Right hindlimb (tissue), 1 donor: ENCODE measurements around the gene SERPINA3.

Experiments
- DNase-seq: peaks from one replicate; pipeline ENCODE4 v3.0.0-alpha.2; 2018

SERPINA3 gene

GRCh38 chr14:94613720-94614644 lies 1.8 kb downstream of the SERPINA3 start:
- DNase-seq = no peak

DNA sequence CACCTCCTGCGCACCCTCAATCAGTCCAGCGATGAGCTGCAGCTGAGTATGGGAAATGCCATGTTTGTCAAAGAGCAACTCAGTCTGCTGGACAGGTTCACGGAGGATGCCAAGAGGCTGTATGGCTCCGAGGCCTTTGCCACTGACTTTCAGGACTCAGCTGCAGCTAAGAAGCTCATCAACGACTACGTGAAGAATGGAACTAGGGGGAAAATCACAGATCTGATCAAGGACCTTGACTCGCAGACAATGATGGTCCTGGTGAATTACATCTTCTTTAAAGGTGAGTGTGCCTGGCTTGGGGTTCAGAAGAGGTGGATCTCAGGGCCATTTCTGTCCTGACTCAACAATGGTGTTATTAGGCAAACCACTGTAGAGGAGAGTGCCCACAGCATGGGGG lies 2.6 kb downstream of the SERPINA3 start:
- DNase-seq = no peak

DNA sequence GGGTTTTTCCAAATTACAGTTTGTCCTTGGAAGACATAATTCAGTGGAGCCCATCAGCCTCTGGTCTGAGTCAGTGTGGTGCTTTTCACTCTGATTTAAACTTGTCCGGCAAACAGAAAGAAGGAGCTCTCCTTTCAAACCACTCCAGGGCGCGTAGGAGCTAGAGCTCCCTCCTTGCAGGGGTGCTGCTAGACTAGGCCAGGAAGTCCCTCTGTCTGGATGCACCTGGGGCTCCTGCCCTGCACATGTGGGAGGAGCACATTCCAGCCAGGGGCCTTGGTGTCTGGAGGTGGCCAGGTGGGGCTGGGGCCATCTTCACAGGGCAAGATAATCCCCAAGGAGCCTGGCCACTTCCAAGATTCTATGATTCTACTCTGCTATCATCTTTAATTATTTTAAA lies 3.1 kb downstream of the SERPINA3 start:
- no peak for DNase-seq

- no peak for DNase-seq
Measured at GRCh38 chr14:94615823-94616570, 3.8 kb downstream of the SERPINA3 start.

DNA sequence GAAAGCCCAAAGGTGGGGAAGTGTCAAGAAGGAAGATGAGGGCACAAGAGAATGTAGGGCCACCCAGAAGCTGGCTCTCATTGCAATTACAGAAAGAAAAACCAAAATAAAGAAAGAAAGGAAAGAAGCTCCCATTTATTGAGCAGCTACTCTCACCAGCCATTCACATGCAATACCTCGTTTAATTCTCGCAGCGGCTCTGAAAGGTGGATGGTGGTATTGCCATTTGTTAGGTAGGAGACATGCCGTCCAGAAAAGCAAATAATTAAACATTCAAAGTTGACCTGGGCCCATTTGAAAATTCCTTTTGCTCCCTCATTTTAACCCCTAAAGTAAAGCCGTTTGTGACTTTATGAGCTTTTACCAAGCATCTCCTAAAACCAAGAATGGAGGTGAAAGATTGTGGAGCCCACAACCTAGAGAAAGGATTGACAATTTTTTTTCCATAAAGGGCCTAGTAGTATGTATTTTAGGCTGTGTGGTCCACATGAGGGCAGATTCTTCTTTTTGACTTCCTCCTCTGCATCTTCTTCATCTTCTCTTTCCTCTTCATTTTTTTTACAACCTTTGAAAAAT lies 5.3 kb downstream of the SERPINA3 start:
- no peak for DNase-seq

DNA sequence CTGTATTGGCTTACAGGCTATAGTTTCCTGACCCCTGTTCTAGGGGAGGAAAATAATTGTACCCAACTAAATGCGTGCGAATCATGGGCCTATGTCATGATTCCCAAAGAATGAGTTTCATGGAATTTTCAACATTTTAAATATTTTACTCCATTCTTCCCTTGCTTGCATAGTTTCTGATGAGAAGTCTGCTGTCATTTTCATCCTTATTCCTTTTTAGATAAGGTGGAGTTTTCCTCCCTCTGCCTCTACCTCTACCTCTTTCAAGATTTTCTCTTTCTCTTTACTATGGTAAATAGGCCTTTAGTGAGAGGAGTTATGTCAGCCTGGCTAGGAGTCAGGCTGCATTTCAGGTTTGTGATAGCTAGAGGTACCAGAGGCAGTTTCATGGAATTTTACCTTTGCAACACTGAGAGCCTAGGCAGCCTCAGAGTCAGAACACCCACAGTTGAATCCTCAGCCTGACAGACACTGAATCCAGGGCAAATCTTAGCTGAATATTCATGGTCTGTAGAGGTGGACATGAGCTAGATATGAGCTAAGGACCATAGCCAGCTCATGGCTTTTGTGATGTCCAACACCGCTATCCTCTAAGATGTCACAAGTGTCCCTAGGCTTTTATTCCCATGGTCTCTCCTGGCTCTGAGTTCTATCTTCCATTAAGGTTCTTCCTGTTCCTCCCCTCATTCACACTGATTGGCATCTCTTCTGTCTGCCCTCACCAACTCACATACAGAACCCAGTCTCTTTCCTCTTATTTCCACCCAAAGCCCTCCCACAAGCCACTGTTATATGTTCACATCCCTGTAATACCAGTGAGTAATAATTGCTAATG lies 6.0 kb downstream of the SERPINA3 start:
- no peak for DNase-seq

- no peak for DNase-seq
Measured at GRCh38 chr14:94619297-94619696, 7.1 kb downstream of the SERPINA3 start.

- DNase-seq = no peak
Measured at GRCh38 chr14:94620597-94620996, 8.4 kb downstream of the SERPINA3 start.

DNA sequence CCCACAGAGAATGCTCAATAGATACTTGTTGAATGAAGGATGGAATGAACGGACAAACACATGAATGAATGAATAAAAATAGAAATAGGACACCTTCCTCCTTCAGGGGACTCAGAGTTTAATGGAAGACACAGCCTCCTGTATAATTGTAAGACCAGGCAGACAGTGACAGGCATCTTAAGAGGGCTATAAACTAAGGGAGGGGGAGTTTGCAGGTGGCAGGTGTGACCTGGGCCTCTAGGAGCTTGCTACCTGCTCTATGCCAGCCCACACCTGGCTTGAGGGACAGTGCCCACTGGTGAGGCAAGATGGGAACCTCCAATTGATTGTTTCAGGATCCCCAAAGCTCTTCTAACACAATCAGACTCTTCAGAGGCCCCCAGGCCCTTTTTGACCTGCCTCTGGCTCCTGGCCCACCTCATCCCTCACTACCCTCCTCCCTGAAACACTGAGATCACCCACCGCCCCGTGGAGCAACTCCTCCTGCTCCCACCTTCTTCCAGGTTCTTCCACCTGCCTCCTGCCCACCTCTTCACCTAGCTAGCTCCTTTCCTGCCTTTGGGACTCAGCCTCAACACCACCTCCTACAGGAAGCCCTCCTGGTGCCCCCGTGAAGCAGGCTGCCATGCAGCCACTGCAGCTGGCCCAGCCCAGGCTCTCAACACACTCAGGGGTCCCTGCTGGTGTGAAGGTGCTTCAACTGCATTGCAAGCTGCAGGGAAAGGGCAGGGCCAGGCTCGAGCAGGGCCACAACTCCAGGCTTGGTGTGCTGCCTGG lies 9.4 kb downstream of the SERPINA3 start:
- DNase-seq = no peak

DNA sequence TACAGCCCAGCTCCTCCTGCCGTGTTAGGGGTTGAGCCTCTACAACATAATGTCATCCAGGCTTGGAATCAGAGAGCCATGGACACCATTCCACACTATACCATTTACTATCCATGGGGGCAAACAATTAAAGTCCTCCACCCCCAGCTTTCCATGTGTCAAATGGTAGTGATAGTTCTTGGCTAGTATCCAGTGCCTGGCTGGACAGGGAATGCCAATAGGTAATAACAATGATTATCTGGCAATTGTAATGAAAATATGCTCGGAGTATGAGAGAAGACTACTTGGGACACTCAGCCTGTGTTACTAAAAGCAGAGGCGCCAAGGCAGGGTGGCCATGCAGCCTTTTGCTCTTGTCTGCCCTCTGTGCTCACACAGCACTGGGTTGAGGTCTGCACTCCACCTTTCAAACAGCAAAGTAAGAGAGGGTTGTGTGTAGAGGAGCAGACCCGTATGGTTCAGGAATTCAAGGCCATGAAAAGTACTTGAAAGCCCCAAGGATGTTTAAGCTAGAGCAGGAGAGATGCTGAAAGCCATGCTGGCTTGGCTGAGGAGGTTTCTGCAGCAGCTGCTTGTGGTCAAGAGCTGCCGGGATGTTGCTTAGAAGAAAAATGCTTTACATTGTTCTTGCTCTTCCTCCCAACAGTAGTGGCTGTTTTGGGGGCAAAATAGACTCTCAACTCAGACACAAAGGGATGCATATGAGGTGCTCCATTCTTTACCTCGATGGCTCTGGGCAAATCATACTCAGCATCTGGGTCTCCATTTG lies 10.6 kb downstream of the SERPINA3 start:
- no peak for DNase-seq

- DNase-seq = no peak
Measured at GRCh38 chr14:94623422-94623809, 11.2 kb downstream of the SERPINA3 start.

GRCh38 chr14:94623856-94624499 lies 11.8 kb downstream of the SERPINA3 start:
- no peak for DNase-seq

DNA sequence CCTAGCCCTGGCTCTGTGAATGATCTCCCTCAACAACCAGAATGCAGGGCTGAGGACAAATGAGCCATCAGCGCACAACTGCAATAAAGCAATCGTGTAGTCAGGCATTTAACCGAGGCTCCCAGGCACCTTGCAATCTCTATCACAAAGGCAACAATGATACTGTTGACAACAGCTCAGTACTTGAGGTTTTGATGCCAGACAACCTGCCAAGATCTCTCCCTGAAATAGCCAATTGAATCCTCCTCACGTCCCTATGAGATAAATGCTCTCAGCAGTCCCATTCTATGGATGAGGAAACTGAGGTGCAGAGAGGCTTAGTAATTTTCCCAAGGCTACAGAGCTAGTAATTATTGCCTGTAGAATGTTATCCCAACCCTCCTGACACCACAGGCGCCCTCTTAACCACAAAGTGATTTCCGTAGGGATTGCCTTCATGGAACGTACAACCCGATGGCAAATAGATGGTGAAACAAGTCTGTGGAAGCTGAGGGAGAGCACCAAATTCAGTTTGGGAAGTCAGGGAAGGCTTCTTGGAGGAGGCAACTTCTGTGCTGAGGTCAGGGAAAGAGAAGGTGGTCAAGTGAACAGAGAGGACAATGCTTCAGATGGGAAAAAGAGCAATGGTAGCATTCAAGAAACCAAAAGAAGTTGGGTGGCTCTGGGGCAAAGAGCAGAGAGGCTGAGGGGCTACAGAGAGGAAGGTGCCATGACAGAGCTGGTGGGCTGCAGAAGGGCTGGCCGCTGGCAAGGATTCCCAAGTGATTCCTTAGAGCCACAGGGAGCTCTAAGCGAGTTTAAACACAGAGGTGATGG lies 12.6 kb downstream of the SERPINA3 start:
- no peak for DNase-seq

DNA sequence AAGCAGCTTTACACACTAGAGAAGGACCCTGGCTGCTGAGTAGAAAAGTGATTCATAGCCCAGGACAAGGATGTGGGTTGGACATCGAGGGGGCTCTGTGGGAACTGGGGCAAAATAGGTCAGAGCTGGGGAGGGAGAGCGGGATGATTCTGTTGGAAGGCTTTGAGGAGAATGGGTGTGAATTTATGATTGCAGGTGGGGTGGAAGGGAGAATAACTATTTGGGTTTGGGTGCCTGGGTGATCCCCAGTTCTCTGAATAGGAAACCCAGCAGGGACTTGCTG lies 13.1 kb downstream of the SERPINA3 start:
- DNase-seq = no peak

DNA sequence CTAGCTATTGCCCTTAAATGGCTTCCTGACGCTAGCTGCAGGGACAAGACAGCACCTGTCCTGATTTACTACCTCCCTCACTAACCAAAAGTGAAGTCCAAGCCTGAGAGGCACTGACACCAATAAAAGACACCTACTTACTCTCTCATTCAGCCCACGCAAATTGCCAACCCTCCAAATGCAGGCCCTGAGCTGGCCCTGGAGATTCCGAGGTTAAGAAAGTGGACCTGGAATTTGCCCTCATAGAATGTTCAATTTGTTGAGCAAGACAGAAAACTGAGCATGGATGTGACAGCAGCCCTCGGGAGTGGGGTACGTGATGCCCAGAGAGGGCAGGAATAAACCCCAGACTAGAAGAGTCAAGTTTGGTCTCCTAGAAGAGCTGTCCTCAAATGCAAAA lies 16.4 kb downstream of the SERPINA3 start:
- no peak for DNase-seq

- no peak for DNase-seq
Measured at GRCh38 chr14:94630396-94630795, 18.2 kb downstream of the SERPINA3 start.

DNA sequence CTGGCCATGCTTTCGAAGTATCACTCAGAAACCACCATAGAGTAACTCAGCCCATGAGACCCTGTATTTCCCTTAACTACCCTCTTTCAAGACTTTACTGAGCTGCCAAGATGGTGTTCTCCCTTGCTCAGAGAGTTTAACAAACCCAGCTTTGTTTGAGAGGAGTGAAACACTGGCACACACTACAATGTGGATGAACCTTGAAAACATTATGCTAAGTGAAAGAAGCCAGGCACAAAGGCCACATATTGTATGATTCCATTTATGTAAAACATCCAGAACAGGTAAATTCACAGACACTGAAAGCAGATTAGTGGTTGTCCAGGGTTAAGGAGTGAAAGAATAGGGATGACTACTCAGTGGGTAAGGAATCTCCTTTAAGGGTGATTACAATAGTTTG lies 18.9 kb downstream of the SERPINA3 start:
- no peak for DNase-seq

- DNase-seq = no peak
Measured at GRCh38 chr14:94631536-94632304, 19.5 kb downstream of the SERPINA3 start.

- DNase-seq = no peak
Measured at GRCh38 chr14:94632305-94632590, 20.1 kb downstream of the SERPINA3 start.
